Skeletal muscle cell (primary cell): ENCODE results near the gene TSPAN13.

Source experiments
- DNase-seq: peaks from one replicate; pipeline ENCODE4 v3.0.0-alpha.2; 2010; ENCODE audit warnings: low read depth
- H3K4me3 ChIP-seq: 2 replicates; pipeline ENCODE4 v1.5.1; 2011; ENCODE audit warnings: low read depth, mild to moderate bottlenecking, control low read depth, low read length, moderate library complexity

The TSPAN13 gene

DNA sequence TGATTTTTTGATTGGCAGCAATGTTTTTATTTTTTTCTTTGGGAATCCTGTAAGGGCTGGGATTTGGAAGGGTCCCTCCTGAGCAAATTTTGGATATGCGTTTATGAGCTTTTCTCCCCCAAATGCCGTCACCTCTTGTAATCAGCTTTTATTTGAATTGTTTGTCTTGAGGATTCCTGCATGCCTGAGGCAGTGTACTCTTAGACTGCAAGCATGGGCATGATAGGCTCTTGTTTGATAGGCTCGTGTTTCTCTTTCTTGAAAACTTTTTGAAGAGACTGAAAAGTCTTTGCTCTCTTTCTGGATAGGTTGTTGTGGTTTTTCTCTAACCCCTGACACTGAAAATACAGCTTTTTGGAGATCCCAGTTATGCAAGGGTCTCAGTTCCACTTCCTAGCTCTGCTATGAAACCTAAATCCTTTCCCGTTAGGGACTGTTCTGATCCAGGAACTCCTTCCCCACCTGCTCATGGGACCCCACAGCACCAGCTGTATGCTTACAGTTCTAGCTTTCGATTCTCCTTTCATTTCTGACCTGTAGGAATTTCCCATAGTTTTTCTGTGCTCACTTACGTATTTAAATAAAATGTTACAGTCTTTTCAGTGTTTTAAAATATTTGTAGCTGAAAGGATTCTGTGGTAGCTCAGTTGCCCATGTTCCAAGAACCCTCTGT, 17.2 kb downstream of the TSPAN13 start:
- H3K4me3 ChIP-seq = no peak overlapping the region
- DNase-seq = no peak

DNA sequence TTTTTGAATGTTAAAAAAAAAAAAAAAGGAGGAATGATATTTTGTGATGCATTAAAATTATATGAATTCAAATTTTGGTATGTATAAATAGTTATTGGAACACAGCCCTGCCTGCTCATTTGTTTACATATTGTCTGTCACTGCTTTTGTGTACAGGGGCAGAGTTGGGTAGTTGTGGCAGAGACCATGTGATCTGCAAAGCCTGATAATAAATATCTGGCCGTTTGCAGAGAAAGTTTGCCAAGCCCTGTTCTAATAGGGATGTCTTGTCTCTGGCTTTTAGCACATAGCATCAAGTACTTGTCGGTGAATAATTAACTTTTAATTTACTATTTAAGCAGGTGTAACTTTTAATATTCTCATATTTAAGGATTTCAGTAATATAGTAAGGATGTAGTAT, 19.8 kb downstream of the TSPAN13 start:
- no peak overlapping the region for H3K4me3 ChIP-seq
- no peak for DNase-seq

DNA sequence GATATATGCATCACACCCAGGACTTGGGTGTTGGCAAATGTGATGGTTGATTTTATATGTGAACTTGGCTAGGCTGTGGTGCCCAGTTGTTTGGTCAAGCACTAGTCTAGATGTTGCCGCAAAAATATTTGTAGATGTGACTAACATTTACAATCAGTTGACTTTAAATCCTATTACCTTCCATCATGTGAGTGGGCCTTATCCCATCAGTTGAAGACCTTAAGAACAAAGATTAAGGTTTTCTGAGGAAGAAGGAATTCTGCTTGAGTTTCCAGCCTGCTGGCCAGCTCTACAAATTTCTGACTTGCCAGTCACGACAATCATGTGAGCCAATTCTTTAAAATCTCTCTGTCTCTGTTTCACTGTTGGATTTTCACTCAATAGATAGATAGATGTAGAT, 20.3 kb downstream of the TSPAN13 start:
- H3K4me3 ChIP-seq = no peak overlapping the region
- DNase-seq = no peak

- no peak for DNase-seq
- H3K4me3 ChIP-seq = no peak overlapping the region
Observed at GRCh38 chr7:16774294-16774693, 20.7 kb downstream of the TSPAN13 start.

DNA sequence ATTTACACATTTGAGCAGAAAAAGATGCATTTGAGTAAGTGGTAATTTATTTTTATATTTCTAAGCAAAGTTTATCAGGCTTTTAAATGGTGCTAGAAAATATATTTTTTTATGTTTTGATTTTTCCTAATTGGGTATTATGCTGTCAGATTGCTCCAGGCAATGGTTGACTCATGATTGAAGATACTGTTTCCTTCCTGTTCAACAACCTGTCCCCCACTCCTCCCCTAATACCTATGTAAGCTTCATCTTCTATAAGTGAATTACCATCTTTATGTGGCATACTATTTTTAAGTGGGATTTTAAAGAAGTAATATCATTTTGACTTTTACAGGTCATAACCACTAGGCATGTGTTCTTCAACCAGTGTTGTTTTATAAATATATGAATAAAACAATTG, 21.4 kb downstream of the TSPAN13 start:
- no peak for DNase-seq
- H3K4me3 ChIP-seq = no peak overlapping the region

DNA sequence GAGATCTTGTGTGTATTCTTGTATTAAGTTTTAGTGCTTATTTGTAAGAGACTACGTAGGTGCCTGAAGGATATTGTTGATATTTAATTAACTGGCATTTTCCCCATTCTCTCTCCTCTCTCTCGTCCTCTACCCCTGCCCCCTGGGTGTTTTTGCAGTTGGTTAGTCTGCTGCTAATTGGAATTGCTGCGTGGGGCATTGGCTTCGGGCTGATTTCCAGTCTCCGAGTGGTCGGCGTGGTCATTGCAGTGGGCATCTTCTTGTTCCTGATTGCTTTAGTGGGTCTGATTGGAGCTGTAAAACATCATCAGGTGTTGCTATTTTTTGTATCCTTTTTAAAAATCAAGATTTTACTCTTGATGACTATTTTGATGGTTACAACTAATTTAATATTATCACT, 22.5 kb downstream of the TSPAN13 start:
- H3K4me3 ChIP-seq = no peak overlapping the region
- DNase-seq = no peak

GRCh38 chr7:16778476-16778875, 24.9 kb downstream of the TSPAN13 start:
- DNase-seq = no peak
- no peak overlapping the region for H3K4me3 ChIP-seq

DNA sequence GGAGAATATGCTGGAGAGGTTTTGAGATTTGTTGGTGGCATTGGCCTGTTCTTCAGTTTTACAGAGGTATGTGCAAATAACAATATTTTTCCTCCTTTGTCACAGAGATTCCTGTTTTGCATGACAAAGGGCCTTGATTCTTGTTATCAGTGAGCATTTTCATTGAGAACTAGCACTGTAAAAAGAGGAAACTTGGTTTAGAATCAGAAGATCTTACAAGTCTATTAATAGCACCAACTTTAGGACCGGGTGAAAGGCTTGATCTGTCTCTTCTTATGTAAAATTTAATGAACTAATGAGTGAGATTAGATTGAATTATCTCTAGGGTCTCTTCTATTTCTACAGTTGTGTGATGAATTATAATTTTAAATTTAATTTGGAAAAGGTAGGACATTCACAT, 25.5 kb downstream of the TSPAN13 start:
- no peak overlapping the region for H3K4me3 ChIP-seq

GRCh38 chr7:16780596-16780995, 27.0 kb downstream of the TSPAN13 start:
- no peak overlapping the region for H3K4me3 ChIP-seq
- no peak for DNase-seq

More for the DNA sequence above, 25.5 kb downstream of the TSPAN13 start:
- DNase-seq = no peak

GRCh38 chr7:16785321-16785720, 31.8 kb downstream of the TSPAN13 start:
- no peak overlapping the region for H3K4me3 ChIP-seq
- DNase-seq = no peak

DNA sequence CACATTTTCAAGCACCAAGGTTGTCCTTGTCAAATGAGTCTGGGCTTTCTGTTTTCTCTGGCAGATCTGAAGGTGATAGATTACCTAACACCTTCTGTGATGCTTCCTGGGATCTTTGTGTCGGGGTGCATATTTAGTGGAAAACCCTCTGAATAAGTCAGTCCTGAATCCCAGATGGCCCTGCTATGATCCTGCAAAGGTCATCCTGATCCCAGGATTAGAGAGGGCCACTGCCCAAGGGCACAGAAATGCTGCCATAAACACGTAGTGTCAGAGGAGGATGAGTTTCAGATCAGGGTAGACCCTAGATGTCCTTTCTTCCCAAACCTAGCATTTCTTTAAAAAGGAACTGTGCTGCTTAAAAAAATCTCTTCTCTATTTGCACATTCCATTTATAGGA, 32.3 kb downstream of the TSPAN13 start:
- no peak overlapping the region for H3K4me3 ChIP-seq
- DNase-seq = no peak

GRCh38 chr7:16786257-16786656, 32.7 kb downstream of the TSPAN13 start:
- DNase-seq = no peak
- H3K4me3 ChIP-seq = no peak overlapping the region

DNA sequence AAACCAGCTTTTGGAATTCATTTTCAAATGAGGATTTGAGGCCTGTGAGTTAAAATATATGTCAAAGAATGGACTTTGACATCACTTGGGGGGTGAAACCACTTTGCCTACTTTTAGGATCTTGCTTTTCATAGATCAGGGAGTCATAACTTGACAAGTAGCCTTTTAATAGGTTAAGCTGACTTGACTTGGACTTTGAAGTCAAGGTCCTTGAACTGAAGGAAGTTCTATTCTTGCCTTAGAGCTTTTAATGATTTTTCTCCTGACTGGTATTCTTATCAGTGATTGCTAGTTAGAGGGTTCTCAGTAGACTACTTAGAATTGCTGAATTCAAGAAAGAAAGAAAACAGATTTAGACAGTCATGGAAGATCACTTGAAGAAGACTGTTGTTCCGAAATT, 33.6 kb downstream of the TSPAN13 start:
- no peak for DNase-seq
- H3K4me3 ChIP-seq = no peak overlapping the region

- DNase-seq = no peak
- no peak overlapping the region for H3K4me3 ChIP-seq
Observed at GRCh38 chr7:16791071-16791470, 37.5 kb downstream of the TSPAN13 start.

DNA sequence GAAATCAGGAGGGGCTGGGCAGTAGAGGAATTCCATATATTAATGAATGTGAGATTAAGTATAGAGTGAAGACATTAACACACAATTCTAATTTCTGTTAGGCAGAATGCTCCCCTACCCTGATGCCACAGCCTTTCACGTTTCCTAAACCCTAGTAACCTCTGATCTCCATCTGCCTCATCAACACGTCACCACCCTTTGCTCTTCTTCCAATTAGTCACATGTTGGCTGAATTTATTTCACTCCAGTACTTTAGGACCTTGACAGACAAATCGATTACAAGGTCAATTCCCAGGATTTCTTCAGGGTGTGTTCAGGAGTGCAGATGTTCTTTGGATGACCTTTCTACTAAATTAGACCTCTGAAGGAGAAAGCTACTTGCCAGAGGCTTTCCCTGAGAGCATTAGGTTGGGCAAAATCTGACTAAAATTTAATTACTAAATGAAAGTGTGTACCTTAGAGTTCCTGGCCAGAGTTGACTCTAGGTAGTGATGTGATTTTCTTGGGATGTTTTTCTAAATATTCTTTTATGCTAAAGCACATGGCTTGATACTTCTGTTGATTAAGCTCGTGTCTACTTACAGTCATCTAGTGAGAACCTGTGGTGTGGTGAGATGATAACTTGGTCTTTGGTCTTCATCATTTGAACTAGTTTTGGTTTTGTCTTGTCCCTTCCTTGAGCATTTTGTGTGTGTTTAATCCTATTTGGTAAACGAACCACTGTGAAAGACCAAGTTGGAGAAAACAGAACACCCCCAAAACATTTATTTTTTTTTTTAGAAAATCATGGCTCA, 38.5 kb downstream of the TSPAN13 start:
- no peak overlapping the region for H3K4me3 ChIP-seq
- no peak for DNase-seq

- H3K4me3 ChIP-seq = no peak overlapping the region
- no peak for DNase-seq
Observed at GRCh38 chr7:16794986-16795385, 41.4 kb downstream of the TSPAN13 start.

DNA sequence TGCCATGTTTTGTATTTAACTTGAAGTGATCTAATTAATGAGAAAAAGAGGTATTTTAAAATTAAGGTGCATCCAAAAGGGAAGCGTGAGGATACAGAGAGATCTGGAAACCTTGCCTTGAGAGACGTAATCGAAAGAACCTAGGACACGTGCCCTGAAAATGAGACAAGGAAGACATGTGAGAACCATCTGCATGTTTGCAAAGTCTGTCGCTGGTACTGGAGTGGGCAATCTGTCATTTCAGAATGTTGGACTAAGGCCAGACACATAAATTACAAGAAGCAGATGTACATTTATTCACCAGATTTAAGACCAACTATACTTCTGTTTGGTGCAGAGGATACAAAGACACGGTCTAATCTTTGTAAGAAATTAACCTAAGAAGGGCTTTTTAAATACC, 42.1 kb downstream of the TSPAN13 start:
- H3K4me3 ChIP-seq = no peak overlapping the region
- DNase-seq = no peak

DNA sequence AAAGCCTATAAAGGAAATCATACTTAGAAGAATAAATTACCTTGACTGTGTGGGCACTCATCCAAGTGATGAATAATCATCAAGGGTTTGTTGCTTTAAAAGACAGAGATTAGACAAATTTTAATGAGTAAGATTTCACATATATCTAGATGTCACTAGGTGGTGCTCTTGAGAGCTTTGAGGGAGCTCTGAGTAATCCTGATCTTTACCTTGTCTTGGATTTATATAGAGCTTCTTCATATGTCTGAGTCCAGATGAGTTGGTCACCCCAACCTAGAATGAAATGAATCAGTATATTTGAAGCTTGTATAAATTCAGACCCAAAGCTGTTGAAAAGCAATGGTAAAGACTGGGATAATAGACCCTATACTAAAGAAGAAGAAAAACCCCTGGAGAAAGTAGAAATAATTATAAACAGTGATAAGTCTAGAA, 47.6 kb downstream of the TSPAN13 start:
- peak; percentile 41 for DNase-seq
- H3K4me3 ChIP-seq = no peak overlapping the region

DNA sequence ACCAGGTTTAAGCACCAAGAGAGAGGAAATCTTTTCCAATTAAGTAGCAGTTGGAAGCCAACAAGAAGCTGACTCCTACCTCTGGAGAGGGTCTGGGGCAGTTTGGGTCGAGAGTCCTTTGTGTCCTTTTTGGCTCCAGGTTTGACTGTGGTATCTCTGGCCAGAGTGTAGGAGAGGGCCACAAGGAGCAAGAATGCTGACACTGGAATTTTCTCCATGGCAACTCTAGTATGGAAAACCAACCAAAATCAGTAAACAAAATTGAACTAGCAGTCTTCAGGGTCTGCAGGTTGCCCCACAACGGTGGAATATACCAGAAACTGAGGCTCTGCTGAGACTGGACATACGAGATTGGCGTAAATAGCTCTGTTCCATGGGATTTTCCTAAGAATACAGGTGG, 48.0 kb downstream of the TSPAN13 start:
- no peak for DNase-seq
- H3K4me3 ChIP-seq = no peak overlapping the region

DNA sequence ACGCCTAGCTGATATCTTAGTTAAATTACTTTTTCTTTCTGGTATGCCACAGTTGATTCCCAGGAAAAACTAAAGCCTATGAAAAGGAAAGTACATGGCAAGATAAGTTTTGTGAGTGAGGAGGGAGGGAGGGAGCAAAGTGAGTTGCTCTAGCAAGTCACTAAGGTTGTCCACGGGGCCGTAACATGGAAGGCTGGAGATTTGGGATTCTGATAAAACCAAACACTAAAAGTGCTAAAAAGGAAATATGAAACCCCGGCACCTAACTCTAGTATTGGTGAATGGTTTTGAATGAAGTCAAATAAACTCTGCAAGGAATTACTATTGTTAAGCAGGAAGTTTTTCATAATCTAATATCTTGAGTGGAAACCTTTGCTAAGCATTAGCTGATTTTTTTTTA, 49.6 kb downstream of the TSPAN13 start:
- DNase-seq = no peak
- H3K4me3 ChIP-seq = no peak overlapping the region
